HCT116 (cell line): ENCODE data around the gene MED27. TPM values are rescaled to one million over a fixed set of nuclear protein-coding genes. Genes with fewer than 3 reads are reported as not detected.

ENCODE experiments used
- ATAC-seq: fragments of 200-7000 bp; cut with Tn5 transposase; 2 replicates; pipeline ENCODE4 v1.9.1; 2020; ENCODE audit warnings: mild to moderate bottlenecking, moderate library complexity
- BruUV-seq: library from RNA; stranded (reverse); fragments of 400-500 nt; replicated peaks from 2 replicates; lab custom pipeline; 2021; lab: Mats Ljungman, UMichigan
- CTCF ChIA-PET: fragments of 300-600 bp; sonication (Branson Sonifier 250); formaldehyde crosslinking; loops from one replicate; lab custom pipeline; 2021; ENCODE audit warnings: antibody characterized with exemption; lab: Charles Lee
- POLR2A ChIA-PET: fragments of 300-600, 350-600 bp; sonication (Branson Sonifier 250); formaldehyde crosslinking; loops from one replicate; lab custom pipeline; 2021; ENCODE audit warnings: antibody characterized with exemption; lab: Charles Lee
- RAD21 ChIA-PET, 2 experiments: fragments of 300-600 bp; sonication (Branson Sonifier 250); formaldehyde crosslinking; loops; one replicate each; lab custom pipeline; 2023; ENCODE audit warnings: low total read pairs in 2 of 2; ENCODE audit not compliant: uncharacterized antibody in 2 of 2, unreplicated experiment in 2 of 2, low non-redundant PET in 1 of 2; lab: Charles Lee
- DNase-seq: peaks from one replicate; pipeline ENCODE4 v3.0.0-alpha.2; 2010; ENCODE audit warnings: low read depth, low spot score
- H2AFZ ChIP-seq: fragments of 200-600 bp; shearing (Covaris generic), sonication (generic); 2 replicates; pipeline ENCODE4 v1.6.1; 2017; ENCODE audit warnings: low read depth, mixed run types, mixed read lengths, antibody characterized with exemption, low read length; ENCODE audit not compliant: poor library complexity, severe bottlenecking
- H3K27ac ChIP-seq: 2 replicates; pipeline ENCODE4 v1.5.1; 2012; ENCODE audit warnings: low read depth, low read length
- H3K27me3 ChIP-seq: fragments of 200-600 bp; sonication (generic); 2 replicates; pipeline ENCODE4 v1.6.1; 2016; ENCODE audit warnings: mixed run types, low read length, mixed read lengths; ENCODE audit not compliant: insufficient read depth
- H3K36me3 ChIP-seq, 2 experiments: fragments of 200-500 bp in 1 of 2; fragments of 200-600 bp in 1 of 2; sonication (Bioruptor generic) in 1 of 2; sonication (generic) in 1 of 2; 2 replicates each; pipeline versions ENCODE4 v1.5.1 to v1.6.1; 2014 to 2016; ENCODE audit warnings: low read length in 2 of 2, inconsistent platforms in 1 of 2, mixed read lengths in 1 of 2, mixed run types in 1 of 2; ENCODE audit not compliant: insufficient read depth in 2 of 2, control insufficient read depth in 1 of 2
- H3K4me1 ChIP-seq, 2 experiments: fragments of 200-600 bp in 1 of 2; sonication (generic) in 1 of 2; 2 replicates each; pipeline versions ENCODE4 v1.5.1 to v1.6.1; 2012 to 2017; ENCODE audit warnings: low read length in 2 of 2, inconsistent platforms in 1 of 2, mild to moderate bottlenecking in 1 of 2, mixed read lengths in 1 of 2, mixed run types in 1 of 2, moderate library complexity in 1 of 2; ENCODE audit not compliant: insufficient read depth in 2 of 2, control insufficient read depth in 1 of 2
- H3K4me2 ChIP-seq: fragments of 200-600 bp; sonication (generic); 2 replicates; pipeline ENCODE4 v1.6.1; 2017; ENCODE audit warnings: mixed run types, low read length, mixed read lengths
- H3K4me3 ChIP-seq, 2 experiments: fragments of 200-600 bp in 1 of 2; sonication (generic) in 1 of 2; replicated peaks in 1 of 2; 2 replicates each; pipeline ENCODE4 v1.5.1; 2011 to 2016; ENCODE audit warnings: low read length in 2 of 2, control low read depth in 1 of 2, low read depth in 1 of 2, mild to moderate bottlenecking in 1 of 2, mixed read lengths in 1 of 2, mixed run types in 1 of 2
- H3K79me2 ChIP-seq: fragments of 200-600 bp; sonication (generic); 2 replicates; pipeline ENCODE4 v1.6.1; 2017; ENCODE audit warnings: mild to moderate bottlenecking, mixed run types, low read length, moderate library complexity, mixed read lengths; ENCODE audit not compliant: insufficient read depth
- H3K9ac ChIP-seq: fragments of 200-600 bp; sonication (generic); 2 replicates; pipeline ENCODE4 v1.6.1; 2016; ENCODE audit warnings: low read length, mixed read lengths
- H3K9me2 ChIP-seq: fragments of 200-600 bp; sonication (generic), shearing (Covaris generic); 2 replicates; pipeline ENCODE4 v1.6.1; 2017; ENCODE audit warnings: mixed run types, mild to moderate bottlenecking, moderate library complexity; ENCODE audit not compliant: insufficient read depth
- H3K9me3 ChIP-seq, 2 experiments: fragments of 200-500 bp in 1 of 2; fragments of 200-600 bp in 1 of 2; sonication (Bioruptor generic) in 1 of 2; sonication (generic) in 1 of 2; 2 replicates each; pipeline ENCODE4 v1.6.1; 2014 to 2017; ENCODE audit warnings: low read length in 2 of 2, mixed read lengths in 2 of 2, inconsistent platforms in 1 of 2, low read depth in 1 of 2, mild to moderate bottlenecking in 1 of 2, mixed run types in 1 of 2, moderate library complexity in 1 of 2; ENCODE audit not compliant: control insufficient read depth in 1 of 2, insufficient read depth in 1 of 2
- H4K20me1 ChIP-seq: fragments of 200-600 bp; sonication (generic), shearing (Covaris generic); 2 replicates; pipeline ENCODE4 v1.6.1; 2017; ENCODE audit warnings: mixed run types, mild to moderate bottlenecking, moderate library complexity; ENCODE audit not compliant: insufficient read depth
- CEBPB ChIP-seq: IDR thresholded peaks from 2 replicates; pipeline ENCODE4 v1.6.1; 2012; ENCODE audit warnings: low read depth
- EGR1 ChIP-seq: IDR thresholded peaks from 2 replicates; pipeline ENCODE4 v1.6.1; 2012; ENCODE audit warnings: low read depth
- ELF1 ChIP-seq: IDR thresholded peaks from 2 replicates; pipeline ENCODE4 v1.6.1; 2012; ENCODE audit warnings: low read depth, borderline replicate concordance
- EZH2phosphoT487 ChIP-seq: fragments of 200-600 bp; IDR thresholded peaks from 2 replicates; pipeline ENCODE4 v1.6.1; 2018; ENCODE audit warnings: antibody characterized with exemption, borderline replicate concordance
- FOSL1 ChIP-seq: IDR thresholded peaks from 2 replicates; pipeline ENCODE4 v1.6.1; 2012; ENCODE audit warnings: low read depth
- JUND ChIP-seq: IDR thresholded peaks from 2 replicates; pipeline ENCODE4 v1.6.1; 2012
- POLR2A ChIP-seq: IDR thresholded peaks from 2 replicates; pipeline ENCODE4 v1.7.0; 2011; ENCODE audit warnings: borderline replicate concordance; ENCODE audit not compliant: insufficient read depth, insufficient read length; ENCODE audit errors: extremely low read depth
- POLR2AphosphoS5 ChIP-seq: IDR thresholded peaks from 2 replicates; pipeline ENCODE4 v1.6.1; 2011; ENCODE audit warnings: mild to moderate bottlenecking, low read depth, low read length, moderate library complexity
- SIN3A ChIP-seq: IDR thresholded peaks from 2 replicates; pipeline ENCODE4 v1.6.1; 2012; ENCODE audit warnings: low read depth
- SP1 ChIP-seq: IDR thresholded peaks from 2 replicates; pipeline ENCODE4 v1.6.1; 2012; ENCODE audit warnings: low read depth
- SRF ChIP-seq: IDR thresholded peaks from 2 replicates; pipeline ENCODE4 v1.6.1; 2012; ENCODE audit warnings: low read depth
- TCF7L2 ChIP-seq: IDR thresholded peaks from 2 replicates; pipeline ENCODE4 v1.7.0; 2011; ENCODE audit warnings: borderline replicate concordance, inconsistent platforms; ENCODE audit not compliant: insufficient read depth, insufficient read length; ENCODE audit errors: extremely low read depth
- YY1 ChIP-seq: IDR thresholded peaks from 2 replicates; pipeline ENCODE4 v1.6.1; 2011; ENCODE audit warnings: low read length, low read depth, moderate library complexity, mild to moderate bottlenecking; ENCODE audit not compliant: insufficient replicate concordance; ENCODE audit errors: extremely low read depth
- ZFX ChIP-seq: fragments of 450-650 bp; IDR thresholded peaks from 2 replicates; pipeline ENCODE4 v1.6.1; 2017
- ZNF274 ChIP-seq: fragments of 200-500 bp; sonication (Bioruptor generic); IDR thresholded peaks from 2 replicates; pipeline ENCODE4 v1.6.1; 2014; ENCODE audit warnings: mild to moderate bottlenecking, low read depth, low read length, inconsistent platforms
- intact Hi-C: fragments of 100-400 bp; cut with micrococcal nuclease; formaldehyde crosslinking; loops from 2 replicates; pipeline ENCODE4 v1.10.0; 2022
- total RNA-seq: library from RNA; stranded (reverse); gene quantifications from one replicate; pipeline ENCODE4 v1.2.1, GENCODE V29; 2021; ENCODE audit not compliant: unreplicated experiment
- TF ChIP-seq, protein P1 (sequence below): IDR thresholded peaks from 2 replicates; pipeline ENCODE4 v1.6.1; 2012; ENCODE audit warnings: low read depth
- TF ChIP-seq, protein P2 (sequence below), 3 experiments: fragments of 200-600 bp in 1 of 3; sonication (generic) in 1 of 3; IDR thresholded peaks in 2 of 3; conservative IDR thresholded peaks in 1 of 3; 2 replicates each; pipeline ENCODE4 v1.5.1; 2012 to 2017; ENCODE audit warnings: low read depth in 2 of 3, low read length in 2 of 3, antibody characterized with exemption in 1 of 3, borderline replicate concordance in 1 of 3, control low read depth in 1 of 3, mild to moderate bottlenecking in 1 of 3, mixed read lengths in 1 of 3, mixed run types in 1 of 3, moderate library complexity in 1 of 3; ENCODE audit not compliant: insufficient read depth in 1 of 3
- TF ChIP-seq, protein P3 (sequence below): IDR thresholded peaks from 2 replicates; pipeline ENCODE4 v1.6.1; 2012
- TF ChIP-seq, protein P4 (sequence below): IDR thresholded peaks from 2 replicates; pipeline ENCODE4 v1.6.1; 2012

MED27 gene
- total RNA-seq, 1 experiment from 2014 or later, result 26.9 TPM

DNA sequence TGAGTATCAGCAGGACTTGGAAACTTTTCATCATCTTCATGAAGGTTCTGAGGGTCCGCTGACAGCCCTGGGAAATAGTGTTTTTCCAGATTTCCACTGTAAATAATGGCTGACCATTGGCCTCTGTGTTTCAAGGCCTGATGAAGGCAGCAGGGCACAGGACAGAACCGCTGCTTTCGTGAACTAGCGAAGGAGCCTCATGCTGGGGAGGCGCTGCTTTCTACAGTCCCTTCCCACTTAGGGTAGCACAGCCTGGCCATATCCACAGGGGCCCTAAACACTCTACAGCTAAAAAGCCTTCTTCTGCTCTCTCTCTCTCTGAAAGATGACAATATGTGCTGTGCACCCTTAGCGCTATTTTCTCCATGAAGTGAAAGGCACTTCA lies 118.2 kb downstream of the MED27 start:
- H3K4me2 ChIP-seq, result no peak overlapping the region
- ChIA-PET POLR2A (no interaction called here), CTCF (no interaction called here)
- intact Hi-C loops, result no loop called here
- H3K4me3 ChIP-seq, result no peak overlapping the region
- no peaks in the 10 kb centered on the region; the same call in 1 of the 2 replicates for H3K79me2 ChIP-seq
- H3K27ac ChIP-seq, result no peak overlapping the region
- no peaks in the 10 kb centered on the region for H3K9me2 ChIP-seq
- H3K4me1 ChIP-seq, result peaks cover 0 to 10% of the 10 kb centered on the region in 2 experiments; a peak in 1 of 4 replicates
- BruUV-seq, result no TSS peak
- H3K27me3 ChIP-seq, result no peaks in the 10 kb centered on the region
- DNase-seq, result no peak
- no peak for TF ChIP-seq SP1
- TF ChIP-seq, protein P1, sequence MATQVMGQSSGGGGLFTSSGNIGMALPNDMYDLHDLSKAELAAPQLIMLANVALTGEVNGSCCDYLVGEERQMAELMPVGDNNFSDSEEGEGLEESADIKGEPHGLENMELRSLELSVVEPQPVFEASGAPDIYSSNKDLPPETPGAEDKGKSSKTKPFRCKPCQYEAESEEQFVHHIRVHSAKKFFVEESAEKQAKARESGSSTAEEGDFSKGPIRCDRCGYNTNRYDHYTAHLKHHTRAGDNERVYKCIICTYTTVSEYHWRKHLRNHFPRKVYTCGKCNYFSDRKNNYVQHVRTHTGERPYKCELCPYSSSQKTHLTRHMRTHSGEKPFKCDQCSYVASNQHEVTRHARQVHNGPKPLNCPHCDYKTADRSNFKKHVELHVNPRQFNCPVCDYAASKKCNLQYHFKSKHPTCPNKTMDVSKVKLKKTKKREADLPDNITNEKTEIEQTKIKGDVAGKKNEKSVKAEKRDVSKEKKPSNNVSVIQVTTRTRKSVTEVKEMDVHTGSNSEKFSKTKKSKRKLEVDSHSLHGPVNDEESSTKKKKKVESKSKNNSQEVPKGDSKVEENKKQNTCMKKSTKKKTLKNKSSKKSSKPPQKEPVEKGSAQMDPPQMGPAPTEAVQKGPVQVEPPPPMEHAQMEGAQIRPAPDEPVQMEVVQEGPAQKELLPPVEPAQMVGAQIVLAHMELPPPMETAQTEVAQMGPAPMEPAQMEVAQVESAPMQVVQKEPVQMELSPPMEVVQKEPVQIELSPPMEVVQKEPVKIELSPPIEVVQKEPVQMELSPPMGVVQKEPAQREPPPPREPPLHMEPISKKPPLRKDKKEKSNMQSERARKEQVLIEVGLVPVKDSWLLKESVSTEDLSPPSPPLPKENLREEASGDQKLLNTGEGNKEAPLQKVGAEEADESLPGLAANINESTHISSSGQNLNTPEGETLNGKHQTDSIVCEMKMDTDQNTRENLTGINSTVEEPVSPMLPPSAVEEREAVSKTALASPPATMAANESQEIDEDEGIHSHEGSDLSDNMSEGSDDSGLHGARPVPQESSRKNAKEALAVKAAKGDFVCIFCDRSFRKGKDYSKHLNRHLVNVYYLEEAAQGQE, result no peak
- TF ChIP-seq SIN3A, result no peak
- no peak for TF ChIP-seq EGR1
- no peak for TF ChIP-seq POLR2A
- TF ChIP-seq, protein P2, sequence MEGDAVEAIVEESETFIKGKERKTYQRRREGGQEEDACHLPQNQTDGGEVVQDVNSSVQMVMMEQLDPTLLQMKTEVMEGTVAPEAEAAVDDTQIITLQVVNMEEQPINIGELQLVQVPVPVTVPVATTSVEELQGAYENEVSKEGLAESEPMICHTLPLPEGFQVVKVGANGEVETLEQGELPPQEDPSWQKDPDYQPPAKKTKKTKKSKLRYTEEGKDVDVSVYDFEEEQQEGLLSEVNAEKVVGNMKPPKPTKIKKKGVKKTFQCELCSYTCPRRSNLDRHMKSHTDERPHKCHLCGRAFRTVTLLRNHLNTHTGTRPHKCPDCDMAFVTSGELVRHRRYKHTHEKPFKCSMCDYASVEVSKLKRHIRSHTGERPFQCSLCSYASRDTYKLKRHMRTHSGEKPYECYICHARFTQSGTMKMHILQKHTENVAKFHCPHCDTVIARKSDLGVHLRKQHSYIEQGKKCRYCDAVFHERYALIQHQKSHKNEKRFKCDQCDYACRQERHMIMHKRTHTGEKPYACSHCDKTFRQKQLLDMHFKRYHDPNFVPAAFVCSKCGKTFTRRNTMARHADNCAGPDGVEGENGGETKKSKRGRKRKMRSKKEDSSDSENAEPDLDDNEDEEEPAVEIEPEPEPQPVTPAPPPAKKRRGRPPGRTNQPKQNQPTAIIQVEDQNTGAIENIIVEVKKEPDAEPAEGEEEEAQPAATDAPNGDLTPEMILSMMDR (IDR thresholded peaks at IDR 0.05 in 2 of 3, conservative IDR thresholded peaks at IDR 0.05 in 1 of 3; ENCODE audit: borderline replicate concordance in 1 of 3, insufficient read depth in 1 of 3, low read depth in 2 of 3, low read length in 2 of 3), result no peak
- no peak for TF ChIP-seq CEBPB
- TF ChIP-seq ELF1, result no peak
- TF ChIP-seq, protein P3, sequence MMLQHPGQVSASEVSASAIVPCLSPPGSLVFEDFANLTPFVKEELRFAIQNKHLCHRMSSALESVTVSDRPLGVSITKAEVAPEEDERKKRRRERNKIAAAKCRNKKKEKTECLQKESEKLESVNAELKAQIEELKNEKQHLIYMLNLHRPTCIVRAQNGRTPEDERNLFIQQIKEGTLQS, result no peak
- no peak for TF ChIP-seq ZFX
- TF ChIP-seq FOSL1, result no peak
- no peak for TF ChIP-seq EZH2phosphoT487
- TF ChIP-seq POLR2AphosphoS5, result no peak
- TF ChIP-seq ZNF274, result no peak
- no peak for TF ChIP-seq YY1
- TF ChIP-seq SRF, result no peak
- TF ChIP-seq JUND, result no peak
- TF ChIP-seq, protein P4, sequence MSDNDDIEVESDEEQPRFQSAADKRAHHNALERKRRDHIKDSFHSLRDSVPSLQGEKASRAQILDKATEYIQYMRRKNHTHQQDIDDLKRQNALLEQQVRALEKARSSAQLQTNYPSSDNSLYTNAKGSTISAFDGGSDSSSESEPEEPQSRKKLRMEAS, result no peak
- TF ChIP-seq TCF7L2, result no peak
- TF ChIP-seq, all 23 proteins: peak for 0
- ATAC-seq, result no peak
- Histone ChIP-seq H3K36me3 (no peaks in the 10 kb centered on the region), H2AFZ (no peak overlapping the region), H3K9ac (no peak overlapping the region), H3K9me3 (no peaks in the 10 kb centered on the region), H4K20me1 (no peaks in the 10 kb centered on the region)
- RAD21 ChIA-PET, result no interaction called here
